ENCODE measurements around the gene CLSTN2.

CLSTN2 gene

GRCh38 chr3:140508550-140508949 is 573.6 kb downstream of the CLSTN2 start:
- no peak overlapping the region for H3K4me3 ChIP-seq (replicated peaks; ENCODE audit: low read depth, low read length)
- TF ChIP-seq, protein P1, sequence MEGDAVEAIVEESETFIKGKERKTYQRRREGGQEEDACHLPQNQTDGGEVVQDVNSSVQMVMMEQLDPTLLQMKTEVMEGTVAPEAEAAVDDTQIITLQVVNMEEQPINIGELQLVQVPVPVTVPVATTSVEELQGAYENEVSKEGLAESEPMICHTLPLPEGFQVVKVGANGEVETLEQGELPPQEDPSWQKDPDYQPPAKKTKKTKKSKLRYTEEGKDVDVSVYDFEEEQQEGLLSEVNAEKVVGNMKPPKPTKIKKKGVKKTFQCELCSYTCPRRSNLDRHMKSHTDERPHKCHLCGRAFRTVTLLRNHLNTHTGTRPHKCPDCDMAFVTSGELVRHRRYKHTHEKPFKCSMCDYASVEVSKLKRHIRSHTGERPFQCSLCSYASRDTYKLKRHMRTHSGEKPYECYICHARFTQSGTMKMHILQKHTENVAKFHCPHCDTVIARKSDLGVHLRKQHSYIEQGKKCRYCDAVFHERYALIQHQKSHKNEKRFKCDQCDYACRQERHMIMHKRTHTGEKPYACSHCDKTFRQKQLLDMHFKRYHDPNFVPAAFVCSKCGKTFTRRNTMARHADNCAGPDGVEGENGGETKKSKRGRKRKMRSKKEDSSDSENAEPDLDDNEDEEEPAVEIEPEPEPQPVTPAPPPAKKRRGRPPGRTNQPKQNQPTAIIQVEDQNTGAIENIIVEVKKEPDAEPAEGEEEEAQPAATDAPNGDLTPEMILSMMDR (IDR thresholded peaks at IDR 0.05; ENCODE audit: low read depth, low read length, missing control alignments) = no peak
- no peak for DNase-seq (ENCODE audit: extremely low read depth, low read depth)

DNA sequence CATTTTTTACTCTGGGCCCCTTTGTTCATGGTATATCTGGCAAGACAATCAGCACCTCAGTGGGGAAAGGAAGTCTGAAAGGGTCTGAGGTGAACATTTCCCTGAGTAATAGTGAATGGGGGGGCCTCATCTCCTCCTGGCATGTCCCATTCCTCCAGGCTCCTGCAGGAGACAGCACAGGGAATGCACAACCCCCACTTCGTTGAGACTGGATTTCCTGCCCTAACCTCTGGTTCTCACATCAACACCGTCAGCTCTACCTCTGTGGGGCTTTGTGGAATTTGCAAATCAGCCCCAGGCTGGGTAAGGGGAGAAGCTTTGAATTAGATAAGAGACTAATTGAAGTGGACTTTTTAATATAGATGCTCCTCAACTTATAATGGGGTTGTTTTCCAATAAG is 574.5 kb downstream of the CLSTN2 start:
- H3K4me3 ChIP-seq (replicated peaks; ENCODE audit: low read depth, low read length) = no peak overlapping the region
- no peak for DNase-seq (ENCODE audit: extremely low read depth, low read depth)

GRCh38 chr3:140510303-140510861 is 575.4 kb downstream of the CLSTN2 start:
- TF ChIP-seq, protein P1 (IDR thresholded peaks at IDR 0.05; ENCODE audit: low read depth, low read length, missing control alignments) = no peak
- no peak overlapping the region for H3K4me3 ChIP-seq (replicated peaks; ENCODE audit: low read depth, low read length)
- no peak for DNase-seq (ENCODE audit: extremely low read depth, low read depth)

More for the DNA sequence above, 574.5 kb downstream of the CLSTN2 start:
- TF ChIP-seq, protein P1 (IDR thresholded peaks at IDR 0.05; ENCODE audit: low read depth, low read length, missing control alignments) = no peak

GRCh38 chr3:140521751-140522445 is 586.9 kb downstream of the CLSTN2 start:
- TF ChIP-seq, protein P1 (IDR thresholded peaks at IDR 0.05; ENCODE audit: low read depth, low read length, missing control alignments) = no peak
- no peak for DNase-seq (ENCODE audit: extremely low read depth, low read depth)
- no peak overlapping the region for H3K4me3 ChIP-seq (replicated peaks; ENCODE audit: low read depth, low read length)

DNA sequence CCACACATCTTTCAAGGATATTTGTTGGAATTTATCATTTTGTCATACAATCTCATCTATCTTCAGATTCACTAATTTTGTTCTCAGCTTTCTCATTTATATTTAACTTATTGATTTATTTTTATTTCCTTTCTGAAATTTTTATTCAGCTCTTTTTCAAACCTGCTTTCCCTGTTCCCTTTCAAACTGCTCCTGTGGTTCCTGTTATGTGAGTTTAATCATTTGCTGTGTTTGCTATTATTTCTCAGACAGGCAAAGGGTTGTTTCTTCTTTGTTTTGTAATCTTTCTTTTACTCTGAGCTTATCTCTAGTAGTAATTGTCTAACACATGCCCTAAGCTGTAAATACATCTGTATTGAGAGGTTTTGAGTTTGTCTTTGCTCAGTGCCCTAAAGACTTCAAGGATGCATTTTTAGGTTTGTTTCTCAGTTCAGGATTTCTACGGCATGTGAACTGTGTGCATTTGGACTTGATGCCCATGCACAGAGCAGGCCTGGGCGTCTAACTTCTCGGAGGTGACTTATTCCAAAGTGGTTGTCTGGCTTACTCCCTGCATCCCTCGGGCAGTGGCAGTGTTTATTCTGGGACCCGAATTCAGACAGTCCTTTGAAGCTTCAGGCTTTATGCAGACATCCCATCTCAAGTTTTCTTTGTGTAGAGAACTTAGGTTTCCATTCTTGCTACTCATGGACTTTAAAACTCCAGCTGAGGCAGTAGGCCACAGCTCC is 587.8 kb downstream of the CLSTN2 start:
- TF ChIP-seq, protein P1 (IDR thresholded peaks at IDR 0.05; ENCODE audit: low read depth, low read length, missing control alignments) = no peak
- H3K4me3 ChIP-seq (replicated peaks; ENCODE audit: low read depth, low read length) = no peak overlapping the region

DNA sequence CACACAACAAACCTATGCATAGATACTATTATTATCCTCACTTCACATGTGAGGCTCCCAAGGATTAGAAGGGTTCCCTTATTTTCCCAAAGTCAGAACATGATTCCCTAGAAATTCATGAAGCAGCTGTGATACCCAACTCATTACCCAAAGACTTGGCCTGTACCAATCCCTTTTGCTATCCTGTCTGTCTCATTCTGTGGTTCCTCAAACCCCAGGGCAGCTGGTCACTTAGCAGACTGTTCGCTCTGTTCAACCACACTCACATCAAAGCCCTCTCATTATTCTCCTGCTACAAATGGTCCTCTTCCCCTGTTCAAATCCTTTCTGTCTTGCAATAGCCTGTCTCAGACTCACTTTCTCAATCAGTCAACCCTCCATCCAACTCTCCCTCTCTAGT is 588.6 kb downstream of the CLSTN2 start:
- TF ChIP-seq, protein P1 (IDR thresholded peaks at IDR 0.05; ENCODE audit: low read depth, low read length, missing control alignments) = no peak
- H3K4me3 ChIP-seq (replicated peaks; ENCODE audit: low read depth, low read length) = no peak overlapping the region

More for the DNA sequence above, 587.8 kb downstream of the CLSTN2 start:
- DNase-seq (ENCODE audit: extremely low read depth, low read depth) = no peak

More for the DNA sequence above, 588.6 kb downstream of the CLSTN2 start:
- DNase-seq (ENCODE audit: extremely low read depth, low read depth) = no peak

Measured in HFF-Myc (cell line).